ENCODE results near the gene NEK6.

DNA sequence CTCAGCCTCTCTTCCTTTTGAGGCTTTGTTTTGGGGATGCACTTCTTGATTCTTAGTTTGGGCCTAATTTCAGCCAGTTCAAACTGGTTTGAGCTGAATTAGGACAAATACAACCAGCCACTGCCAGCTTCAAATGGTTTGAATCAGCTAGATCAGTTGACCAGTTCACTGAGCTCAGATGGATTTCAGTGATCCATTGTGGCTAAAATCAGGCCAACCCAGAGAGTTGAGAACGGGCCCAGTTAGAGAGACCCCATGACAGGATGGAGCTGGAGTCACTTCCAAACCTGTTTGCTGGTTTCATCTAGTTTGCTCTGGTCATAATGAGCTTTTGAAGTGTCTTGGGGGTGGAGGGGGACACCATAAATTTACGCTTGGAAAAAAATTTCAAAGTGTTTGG lies 48.0 kb upstream of the NEK6 start:
- TF ChIP-seq, protein P1, sequence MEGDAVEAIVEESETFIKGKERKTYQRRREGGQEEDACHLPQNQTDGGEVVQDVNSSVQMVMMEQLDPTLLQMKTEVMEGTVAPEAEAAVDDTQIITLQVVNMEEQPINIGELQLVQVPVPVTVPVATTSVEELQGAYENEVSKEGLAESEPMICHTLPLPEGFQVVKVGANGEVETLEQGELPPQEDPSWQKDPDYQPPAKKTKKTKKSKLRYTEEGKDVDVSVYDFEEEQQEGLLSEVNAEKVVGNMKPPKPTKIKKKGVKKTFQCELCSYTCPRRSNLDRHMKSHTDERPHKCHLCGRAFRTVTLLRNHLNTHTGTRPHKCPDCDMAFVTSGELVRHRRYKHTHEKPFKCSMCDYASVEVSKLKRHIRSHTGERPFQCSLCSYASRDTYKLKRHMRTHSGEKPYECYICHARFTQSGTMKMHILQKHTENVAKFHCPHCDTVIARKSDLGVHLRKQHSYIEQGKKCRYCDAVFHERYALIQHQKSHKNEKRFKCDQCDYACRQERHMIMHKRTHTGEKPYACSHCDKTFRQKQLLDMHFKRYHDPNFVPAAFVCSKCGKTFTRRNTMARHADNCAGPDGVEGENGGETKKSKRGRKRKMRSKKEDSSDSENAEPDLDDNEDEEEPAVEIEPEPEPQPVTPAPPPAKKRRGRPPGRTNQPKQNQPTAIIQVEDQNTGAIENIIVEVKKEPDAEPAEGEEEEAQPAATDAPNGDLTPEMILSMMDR (IDR thresholded peaks at IDR 0.05; ENCODE audit: low read depth, low read length), result no peak
- no peak for TF ChIP-seq EZH2phosphoT487 (IDR thresholded peaks at IDR 0.05; ENCODE audit: low read depth)
